ENCODE results near the gene DUSP15. TPM values are rescaled to one million over a fixed set of nuclear protein-coding genes. Genes with fewer than 3 reads are reported as not detected.
"Not testable (repeated sequence)": the region's sequence is repeated elsewhere in the genome, so short reads cannot be mapped to it uniquely, and the experiment has no call there.

The DUSP15 gene
- total RNA-seq, 1 experiment from 2014 or later = not detected

- no peak for DNase-seq (ENCODE audit: low read depth, low spot score)
- RAD21 ChIA-PET (ENCODE audit: low non-redundant PET in 1 of 2, low total read pairs in 2 of 2, uncharacterized antibody in 2 of 2, unreplicated experiment in 2 of 2) = no interaction called here
- no peaks in the 10 kb centered on the region for H3K27me3 ChIP-seq (ENCODE audit: insufficient read depth, low read length)
Measured at GRCh38 chr20:31918466-31919105, 48.3 kb upstream of the DUSP15 start.

GRCh38 chr20:31917962-31918412 lies 47.7 kb upstream of the DUSP15 start:
- intact Hi-C loops (cut with micrococcal nuclease); H2AFZ ChIP-seq (ENCODE audit: low read depth, low read length, poor library complexity, severe bottlenecking); H3K27me3 ChIP-seq (ENCODE audit: insufficient read depth, low read length); H3K4me2 ChIP-seq (ENCODE audit: low read length); H3K27ac ChIP-seq (ENCODE audit: low read depth, low read length); H3K36me3 ChIP-seq (ENCODE audit: control insufficient read depth in 1 of 2, insufficient read depth in 2 of 2, low read length in 2 of 2); H4K20me1 ChIP-seq (ENCODE audit: insufficient read depth); CTCF ChIA-PET; ATAC-seq; H3K9me2 ChIP-seq (ENCODE audit: insufficient read depth); DNase-seq (ENCODE audit: low read depth, low spot score); BruUV-seq (replicated peaks); H3K4me3 ChIP-seq (replicated peaks in 1 of 2; ENCODE audit: low read depth in 1 of 2, low read length in 2 of 2); H3K79me2 ChIP-seq (ENCODE audit: insufficient read depth, low read length); RAD21 ChIA-PET (ENCODE audit: low non-redundant PET in 1 of 2, low total read pairs in 2 of 2, uncharacterized antibody in 2 of 2, unreplicated experiment in 2 of 2); H3K9me3 ChIP-seq (ENCODE audit: control insufficient read depth in 1 of 2, insufficient read depth in 1 of 2, low read depth in 1 of 2, low read length in 2 of 2); POLR2A ChIA-PET; H3K9ac ChIP-seq (ENCODE audit: low read length); H3K4me1 ChIP-seq (ENCODE audit: control insufficient read depth in 1 of 2, insufficient read depth in 2 of 2, low read length in 2 of 2): not testable (repeated sequence)

More at GRCh38 chr20:31918466-31919105, 48.3 kb upstream of the DUSP15 start:
- Histone ChIP-seq H3K79me2 (ENCODE audit: insufficient read depth, low read length) (no peaks in the 10 kb centered on the region), H4K20me1 (ENCODE audit: insufficient read depth) (no peaks in the 10 kb centered on the region), H3K4me2 (ENCODE audit: low read length) (no peak overlapping the region), H3K4me1 (ENCODE audit: control insufficient read depth in 1 of 2, insufficient read depth in 2 of 2, low read length in 2 of 2) (no peaks in the 10 kb centered on the region), H2AFZ (ENCODE audit: low read depth, low read length, poor library complexity, severe bottlenecking) (no peak overlapping the region), H3K36me3 (ENCODE audit: control insufficient read depth in 1 of 2, insufficient read depth in 2 of 2, low read length in 2 of 2) (no peaks in the 10 kb centered on the region), H3K4me3 (replicated peaks in 1 of 2; ENCODE audit: low read depth in 1 of 2, low read length in 2 of 2) (no peak overlapping the region), H3K9me2 (ENCODE audit: insufficient read depth) (no peaks in the 10 kb centered on the region), H3K9ac (ENCODE audit: low read length) (no peak overlapping the region), H3K9me3 (ENCODE audit: control insufficient read depth in 1 of 2, insufficient read depth in 1 of 2, low read depth in 1 of 2, low read length in 2 of 2) (no peaks in the 10 kb centered on the region), H3K27ac (ENCODE audit: low read depth, low read length) (no peak overlapping the region)
- intact Hi-C loops (cut with micrococcal nuclease) = no loop called here
- ChIA-PET CTCF (no interaction called here), POLR2A (no interaction called here)
- ATAC-seq = no peak
- TF ChIP-seq, protein P1, sequence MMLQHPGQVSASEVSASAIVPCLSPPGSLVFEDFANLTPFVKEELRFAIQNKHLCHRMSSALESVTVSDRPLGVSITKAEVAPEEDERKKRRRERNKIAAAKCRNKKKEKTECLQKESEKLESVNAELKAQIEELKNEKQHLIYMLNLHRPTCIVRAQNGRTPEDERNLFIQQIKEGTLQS (IDR thresholded peaks at IDR 0.05) = no peak
- no peak for TF ChIP-seq EGR1 (IDR thresholded peaks at IDR 0.05; ENCODE audit: low read depth)
- TF ChIP-seq SIN3A (IDR thresholded peaks at IDR 0.05; ENCODE audit: low read depth) = no peak
- TF ChIP-seq CBX3 (IDR thresholded peaks at IDR 0.05; ENCODE audit: low read depth) = no peak
- TF ChIP-seq JUND (IDR thresholded peaks at IDR 0.05) = no peak
- BruUV-seq (replicated peaks) = no TSS peak
